A673 (cell line): Measurements from ENCODE around the gene ARSB.

Experiments
- CTCF ChIP-seq: fragments of 300-800, 200-600 bp; sonication (generic); conservative IDR thresholded peaks from 2 replicates; pipeline ENCODE4 v1.5.1; 2017; ENCODE audit warnings: low read depth, mild to moderate bottlenecking, antibody characterized with exemption, low read length, moderate library complexity, mixed read lengths
- EZH2 ChIP-seq: fragments of 200-600 bp; sonication (generic); IDR thresholded peaks from 2 replicates; pipeline ENCODE4 v1.6.1; 2017; ENCODE audit warnings: borderline replicate concordance, low read depth, mild to moderate bottlenecking, mixed read lengths, antibody characterized with exemption, low read length; ENCODE audit not compliant: poor library complexity, severe bottlenecking

- TF ChIP-seq CTCF (no peak), EZH2 (no peak)
Measured at GRCh38 chr5:78734950-78735349, 250.2 kb downstream of the ARSB start.
